HG02588 (cell line): ENCODE data around the gene TMX4.

Source experiments
- ATAC-seq: cut with Tn5 transposase; IDR thresholded peaks from one replicate; pipeline ENCODE4 v1.9.1; 2021; ENCODE audit warnings: mild to moderate bottlenecking, moderate library complexity; ENCODE audit not compliant: unreplicated experiment

TMX4 gene

GRCh38 chr20:8019998-8020247 lies 362 bp upstream of the TMX4 start:
- no peak for ATAC-seq

DNA sequence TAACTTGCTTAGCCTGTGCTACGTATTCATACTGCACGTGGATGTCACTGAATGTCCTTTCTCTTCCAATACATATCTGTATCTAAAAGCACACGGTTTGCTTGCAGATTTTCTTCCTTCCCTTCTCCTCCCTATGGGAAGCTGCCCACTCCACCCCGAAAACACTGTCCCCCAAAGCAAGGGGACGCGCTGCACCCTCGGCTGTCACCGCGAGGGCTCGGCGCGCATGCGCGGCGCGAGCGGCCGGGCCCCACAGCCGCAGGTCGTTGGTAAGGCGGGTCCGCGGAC lies 659 bp downstream of the TMX4 start:
- ATAC-seq: peak; percentile 65

DNA sequence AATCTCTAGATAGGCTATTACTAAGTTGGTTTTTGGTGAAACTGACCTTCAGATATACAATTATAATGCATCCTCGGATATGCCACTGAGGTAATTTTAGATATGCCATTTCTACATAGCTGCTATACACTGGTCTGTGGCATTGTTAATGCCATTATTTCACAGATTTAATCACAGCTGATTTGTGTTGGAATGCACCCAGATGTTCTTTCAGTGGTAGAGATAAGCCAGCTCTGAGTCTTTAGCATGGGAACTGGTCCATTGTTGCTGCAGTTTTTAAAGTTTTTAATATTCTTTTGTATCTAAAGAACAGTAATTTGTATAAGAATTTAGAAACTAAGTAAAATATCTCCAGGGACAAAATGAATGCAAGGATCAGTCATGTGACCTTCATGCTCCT lies 6.8 kb downstream of the TMX4 start:
- no peak for ATAC-seq

DNA sequence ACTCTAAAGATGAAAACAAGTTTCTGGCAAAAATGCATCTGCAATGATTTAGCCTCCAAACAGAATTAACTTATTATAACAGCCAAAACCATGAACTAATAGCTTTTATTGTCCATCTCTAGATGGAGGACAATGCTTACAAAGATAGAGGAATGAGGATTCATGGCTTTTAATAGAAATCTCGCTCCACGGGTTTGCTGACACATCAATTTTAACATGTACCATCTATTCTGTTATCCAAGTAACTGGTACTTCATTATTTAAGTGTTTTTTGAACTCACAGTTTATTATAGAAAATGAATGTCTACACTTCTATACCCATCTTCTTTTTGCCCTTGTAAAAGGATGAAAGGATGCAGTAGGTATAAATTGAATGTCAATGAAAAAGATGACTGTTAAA lies 10.8 kb downstream of the TMX4 start:
- ATAC-seq: no peak

DNA sequence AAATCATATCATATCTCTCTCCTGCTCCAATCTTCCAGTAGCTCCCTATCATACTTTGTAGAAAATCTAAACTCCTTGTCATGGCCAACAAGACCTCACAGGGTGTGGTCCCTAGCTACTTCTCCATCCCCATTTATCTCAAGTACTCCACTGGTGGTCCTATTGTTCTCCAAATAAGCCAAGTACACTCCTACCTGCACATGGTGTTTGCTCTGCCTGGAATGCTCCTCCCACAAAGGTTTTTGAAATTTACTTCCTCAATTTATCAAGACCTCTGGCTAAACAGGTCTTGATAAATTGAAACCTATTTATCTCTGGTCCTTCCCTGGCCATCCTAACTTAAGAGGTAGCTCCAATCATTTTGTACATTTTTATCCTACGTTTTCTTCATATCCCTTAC lies 12.1 kb downstream of the TMX4 start:
- no peak for ATAC-seq

- ATAC-seq: no peak
Observed at GRCh38 chr20:8005575-8006366, 13.8 kb downstream of the TMX4 start.

DNA sequence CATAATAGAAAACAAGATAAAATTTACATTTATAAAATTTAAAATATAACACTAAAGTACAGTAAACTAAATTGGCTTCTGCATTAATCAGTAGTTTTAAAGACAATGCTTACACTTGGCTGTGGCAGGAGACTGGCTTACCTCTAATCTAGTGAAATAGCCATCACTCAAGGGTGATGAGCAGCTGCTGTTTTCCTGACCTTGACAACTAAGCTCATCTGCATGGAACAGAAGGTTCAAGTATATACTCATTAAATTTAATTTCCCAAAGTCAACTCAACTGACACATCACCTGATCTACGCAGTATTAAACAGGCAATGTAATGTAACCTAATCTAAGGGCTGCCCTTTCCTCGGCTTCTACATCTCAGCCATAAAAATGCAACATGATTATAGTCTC lies 14.5 kb downstream of the TMX4 start:
- ATAC-seq: no peak

GRCh38 chr20:8002056-8002455 lies 17.5 kb downstream of the TMX4 start:
- no peak for ATAC-seq

GRCh38 chr20:8000796-8001195 lies 18.8 kb downstream of the TMX4 start:
- ATAC-seq: no peak

DNA sequence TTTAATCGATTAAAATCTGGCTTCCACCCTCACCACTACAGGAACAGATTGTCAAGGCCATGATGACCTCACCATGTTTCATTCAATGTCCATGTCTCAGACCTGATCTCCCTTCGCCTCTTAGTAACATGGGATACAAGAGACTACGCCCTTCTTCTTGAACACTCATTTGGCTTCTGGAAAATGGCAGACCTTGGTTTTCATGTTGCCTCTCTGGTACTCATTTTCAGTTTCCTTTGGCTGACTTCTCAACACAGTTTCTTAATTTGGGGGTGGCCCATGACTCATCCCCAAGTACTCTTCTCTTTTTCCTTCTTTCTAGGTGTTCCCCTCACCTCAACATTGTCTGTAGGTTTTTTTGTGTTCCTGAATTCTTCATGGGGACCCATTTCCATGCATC lies 22.7 kb downstream of the TMX4 start:
- ATAC-seq: no peak

DNA sequence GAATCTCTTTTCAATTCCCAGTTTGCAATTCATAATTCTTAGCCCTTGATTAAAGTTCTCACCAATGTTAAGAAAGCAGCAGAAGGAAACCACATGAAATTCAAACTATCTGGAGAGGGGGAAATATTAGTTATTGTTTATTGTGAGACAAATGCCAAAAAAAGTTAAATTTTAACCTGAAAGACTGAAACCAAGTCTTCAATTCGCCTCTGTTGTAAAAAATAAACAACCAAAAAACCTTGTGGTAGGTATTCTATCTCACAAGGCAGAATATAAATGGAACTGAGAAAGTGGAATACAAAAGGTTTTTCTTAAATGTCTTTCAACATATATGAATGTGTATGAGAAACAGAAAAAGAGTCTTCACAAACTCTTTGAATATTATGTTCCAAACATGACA lies 24.8 kb downstream of the TMX4 start:
- peak; percentile 59 for ATAC-seq

- no peak for ATAC-seq
Observed at GRCh38 chr20:7993703-7994102, 25.9 kb downstream of the TMX4 start.

DNA sequence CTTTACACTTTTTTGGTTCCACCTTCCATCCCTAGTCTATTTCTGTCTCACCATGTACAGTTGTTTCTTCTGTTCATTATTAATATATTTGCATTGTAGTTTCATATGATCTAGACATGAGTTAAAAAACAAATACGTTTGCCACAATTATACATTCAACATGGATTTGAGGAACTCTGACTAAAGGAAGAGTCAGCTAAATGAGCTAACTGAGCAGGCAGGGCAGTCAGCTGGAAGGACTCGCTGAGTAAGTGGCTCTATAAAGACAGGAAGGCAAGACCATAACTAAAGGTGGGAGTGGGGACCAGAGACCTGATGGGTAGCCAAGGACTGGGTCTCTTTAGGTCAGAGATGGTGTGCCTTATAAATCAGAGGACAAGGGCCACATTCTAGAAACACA lies 26.3 kb downstream of the TMX4 start:
- ATAC-seq: no peak

GRCh38 chr20:7990385-7990784 lies 29.2 kb downstream of the TMX4 start:
- no peak for ATAC-seq

DNA sequence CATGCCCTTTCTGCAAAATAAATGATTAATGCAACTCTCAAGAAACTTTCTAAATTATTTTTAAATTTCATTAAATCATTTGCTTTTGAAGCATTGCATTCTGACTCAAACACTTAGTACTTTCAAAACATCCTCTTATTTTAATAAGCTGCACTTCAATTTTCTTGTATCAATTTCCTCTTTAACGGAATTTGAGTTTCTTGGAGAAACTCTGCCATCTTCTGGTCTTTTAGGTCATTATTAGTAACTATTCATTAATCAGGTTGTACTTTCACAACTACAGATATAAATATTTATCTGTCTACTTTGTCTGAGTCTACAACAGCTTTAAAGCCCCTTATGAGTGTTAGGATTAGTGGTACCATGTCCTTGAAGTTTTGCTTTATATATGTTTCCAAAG lies 30.2 kb downstream of the TMX4 start:
- no peak for ATAC-seq

GRCh38 chr20:7985916-7986315 lies 33.6 kb downstream of the TMX4 start:
- ATAC-seq: no peak

- no peak for ATAC-seq
Observed at GRCh38 chr20:7984192-7984591, 35.4 kb downstream of the TMX4 start.

GRCh38 chr20:7981374-7981773 lies 38.2 kb downstream of the TMX4 start:
- ATAC-seq: no peak

DNA sequence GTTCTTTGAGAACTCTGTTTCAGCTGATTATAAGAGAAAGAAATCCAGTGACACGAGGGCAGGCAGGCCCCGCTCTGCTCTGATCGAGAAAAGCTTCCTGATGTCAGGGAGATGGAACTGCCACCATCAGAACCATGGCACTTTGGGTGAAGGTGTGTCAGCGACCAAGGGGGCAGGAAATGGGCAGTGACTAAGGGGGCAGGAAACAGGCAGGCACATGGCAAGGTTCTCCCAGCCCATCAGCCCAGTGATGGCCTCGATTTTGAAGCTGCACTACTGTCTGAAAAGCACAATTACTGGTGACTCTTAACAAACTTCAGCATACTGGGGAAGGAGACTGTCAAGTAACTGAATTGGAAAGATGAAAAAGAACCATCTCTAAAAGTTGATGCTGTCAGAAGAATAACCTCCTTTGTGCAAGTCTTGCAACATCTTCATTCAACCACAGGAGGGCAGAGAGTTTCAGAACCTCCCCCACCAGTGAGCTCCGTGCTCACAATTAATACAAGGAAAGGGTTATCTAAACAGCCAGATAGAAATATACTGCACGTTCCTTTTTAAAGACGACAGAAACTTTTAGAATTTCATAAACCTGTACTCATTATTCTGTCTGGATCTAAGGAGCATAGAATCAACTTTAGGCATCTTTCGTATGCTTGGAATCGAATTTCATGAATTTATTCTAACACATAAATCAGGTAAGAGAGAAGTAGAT lies 39.1 kb downstream of the TMX4 start:
- ATAC-seq: peak; percentile 73

- ATAC-seq: no peak
Observed at GRCh38 chr20:7977709-7978108, 41.9 kb downstream of the TMX4 start.

DNA sequence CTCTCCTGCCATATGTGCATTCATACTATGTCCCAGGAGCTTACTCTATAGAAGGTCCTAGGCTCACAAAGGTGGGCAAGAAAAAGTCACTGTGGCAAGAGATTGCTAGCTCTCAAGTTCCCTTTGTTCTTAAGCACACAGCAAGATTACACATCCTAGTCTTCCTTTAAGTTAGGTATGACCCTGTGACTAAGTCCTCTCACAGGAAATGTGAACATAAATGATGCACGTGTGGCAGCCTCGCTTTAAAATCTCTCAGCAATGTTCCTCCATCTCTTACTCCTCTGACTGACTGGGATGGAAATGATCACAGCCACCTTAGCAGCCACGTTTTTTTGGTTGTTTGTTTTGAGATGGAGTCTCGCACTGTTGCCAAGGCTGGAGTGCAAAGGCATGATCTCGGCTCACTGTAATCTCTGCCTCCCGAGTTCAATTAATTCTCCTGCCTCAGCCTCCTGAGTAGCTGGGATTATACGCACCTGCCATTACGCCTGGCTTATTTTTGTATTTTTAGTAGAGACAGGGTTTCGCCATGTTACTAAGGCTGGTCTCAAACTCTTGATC lies 43.6 kb downstream of the TMX4 start:
- ATAC-seq: no peak

GRCh38 chr20:7974785-7975435 lies 44.7 kb downstream of the TMX4 start:
- ATAC-seq: no peak
